Esophagus muscularis mucosa (tissue), 4 donors: ENCODE data around the gene INPP1. TPM values are rescaled to one million over a fixed set of nuclear protein-coding genes. Genes with fewer than 3 reads are reported as not detected.

ENCODE experiments used
- DNase-seq: peaks from one replicate; pipeline ENCODE4 v3.0.0-alpha.2; 2017; ENCODE audit errors: extremely low spot score
- H3K27ac ChIP-seq, 4 donors: fragments of 200-600 bp; sonication (generic); replicated peaks in 1 of 4; 1 replicate in 3 of 4; 2 replicates in 1 of 4; pipeline ENCODE4 v1.5.1; 2016 to 2019; ENCODE audit warnings: mild to moderate bottlenecking in 1 of 4
- H3K27me3 ChIP-seq, 4 donors: fragments of 200-600 bp; sonication (generic); one replicate each; pipeline versions ENCODE4 v1.5.1 to v1.6.0; 2016 to 2019
- H3K36me3 ChIP-seq, 4 donors: fragments of 200-600 bp; sonication (generic); one replicate each; pipeline ENCODE4 v1.5.1; 2016 to 2019
- H3K4me1 ChIP-seq, 4 donors: fragments of 200-600 bp; sonication (generic); one replicate each; pipeline ENCODE4 v1.5.1; 2016 to 2019
- H3K4me3 ChIP-seq, 4 donors: fragments of 200-600 bp; sonication (generic); 1 replicate in 2 of 4; 2 replicates in 2 of 4; pipeline ENCODE4 v1.5.1; 2016 to 2019; ENCODE audit warnings: mild to moderate bottlenecking in 4 of 4, moderate library complexity in 1 of 4
- H3K9me3 ChIP-seq, 4 donors: fragments of 200-600 bp; sonication (generic); 1 replicate in 3 of 4; 2 replicates in 1 of 4; pipeline ENCODE4 v1.5.1; 2016 to 2019
- CTCF ChIP-seq, 3 experiments: fragments of 200-600 bp in 2 of 3; fragments of 450-650 bp in 1 of 3; sonication (generic) in 2 of 3; IDR thresholded peaks; one replicate each; pipeline ENCODE4 v1.5.1; 2017 to 2019; ENCODE audit warnings: antibody characterized with exemption in 3 of 3, mild to moderate bottlenecking in 2 of 3, moderate library complexity in 1 of 3
- EP300 ChIP-seq: sonication (generic); formaldehyde crosslinking; IDR thresholded peaks from one replicate; pipeline ENCODE4 v1.6.1; 2017; ENCODE audit warnings: antibody characterized with exemption
- POLR2A ChIP-seq: fragments of 450-650 bp; IDR thresholded peaks from one replicate; pipeline ENCODE4 v1.6.1; 2017; ENCODE audit warnings: antibody characterized with exemption, moderate library complexity, mild to moderate bottlenecking, low read depth
- POLR2AphosphoS5 ChIP-seq, 2 donors: sonication (generic); formaldehyde crosslinking; IDR thresholded peaks; one replicate each; pipeline ENCODE4 v1.6.1; 2017; ENCODE audit warnings: antibody characterized with exemption in 2 of 2
- WGBS: methylation state at CpG from one replicate; pipeline ENCODE4 v1.1.5; 2018; 5-methylcytosine and 5-hydroxymethylcytosine counted together
- intact Hi-C: fragments of 100-400 bp; cut with DNase I; formaldehyde crosslinking; loops from one replicate; pipeline ENCODE4 v1.15.1; 2023
- total RNA-seq, 4 donors: library from RNA; depleted of rRNA; stranded (reverse); fragments of >200 nt; gene quantifications; one replicate each; pipeline versions ENCODE4 v1.1.0 to v1.2.1, GENCODE V29; 2016

Gene INPP1
- total RNA-seq, 4 donors from 2014 or later: 17.1 to 23.6 (median 21.0) TPM

GRCh38 chr2:190328573-190329147 is 14.7 kb upstream of the INPP1 start:
- Histone ChIP-seq H3K27me3 (no peaks in the 10 kb centered on the region), H3K36me3 (no peaks in the 10 kb centered on the region), H3K9me3 (no peaks in the 10 kb centered on the region), H3K4me1 (peaks cover 0 to 3% (median 0%) of the 10 kb centered on the region in 4 donors), H3K4me3 (no peak overlapping the region), H3K27ac (no peak overlapping the region)
- 96% methylated on average over 3 of the region's 3 CpGs for WGBS
- DNase-seq: no peak
- TF ChIP-seq CTCF (IDR thresholded peaks at IDR 0.05) (peak in 1 of 3 experiments; percentile 3), EP300 (no peak)
- intact Hi-C loops: no loop called here

GRCh38 chr2:190333395-190333794 is 10.0 kb upstream of the INPP1 start:
- 70% methylated on average over 8 of the region's 8 CpGs for WGBS
- no peaks in the 10 kb centered on the region for H3K27me3 ChIP-seq
- no peak overlapping the region for H3K4me3 ChIP-seq
- peaks cover 0 to 9% (median 1%) of the 10 kb centered on the region in 4 donors for H3K4me1 ChIP-seq
- TF ChIP-seq EP300 (no peak), POLR2AphosphoS5 (IDR thresholded peaks at IDR 0.05) (no peak), CTCF (IDR thresholded peaks at IDR 0.05) (no peak), POLR2A (no peak)
- H3K36me3 ChIP-seq: no peaks in the 10 kb centered on the region
- no peak for DNase-seq
- intact Hi-C loops: no loop called here
- no peaks in the 10 kb centered on the region for H3K9me3 ChIP-seq
- no peak overlapping the region for H3K27ac ChIP-seq

GRCh38 chr2:190333928-190334327 is 9.5 kb upstream of the INPP1 start:
- intact Hi-C loops: no loop called here
- H3K36me3 ChIP-seq: no peaks in the 10 kb centered on the region
- no peak overlapping the region for H3K27ac ChIP-seq
- no peak overlapping the region for H3K4me3 ChIP-seq
- 80% methylated on average over 2 of the region's 2 CpGs for WGBS
- no peak for TF ChIP-seq CTCF (IDR thresholded peaks at IDR 0.05)
- no peak for TF ChIP-seq EP300
- TF ChIP-seq POLR2AphosphoS5 (IDR thresholded peaks at IDR 0.05): no peak
- TF ChIP-seq POLR2A: no peak
- H3K4me1 ChIP-seq: peaks cover 0 to 9% (median 4%) of the 10 kb centered on the region in 4 donors
- DNase-seq: no peak
- H3K9me3 ChIP-seq: no peaks in the 10 kb centered on the region
- no peaks in the 10 kb centered on the region for H3K27me3 ChIP-seq

GRCh38 chr2:190334479-190335224 is 8.7 kb upstream of the INPP1 start:
- 73% methylated on average over 8 of the region's 8 CpGs for WGBS
- no peak for TF ChIP-seq POLR2A
- no peak for TF ChIP-seq CTCF (IDR thresholded peaks at IDR 0.05)
- peak; percentile 16 to 35 for TF ChIP-seq POLR2AphosphoS5 (IDR thresholded peaks at IDR 0.05)
- no peak for TF ChIP-seq EP300
- H3K27ac ChIP-seq: peak overlapping the region in 1 of 4 donors; percentile 45

More at GRCh38 chr2:190334479-190335224, 8.7 kb upstream of the INPP1 start:
- Histone ChIP-seq H3K27me3 (no peaks in the 10 kb centered on the region), H3K36me3 (no peaks in the 10 kb centered on the region), H3K9me3 (no peaks in the 10 kb centered on the region), H3K4me1 (peaks cover 0 to 9% (median 4%) of the 10 kb centered on the region in 4 donors), H3K4me3 (no peak overlapping the region)
- intact Hi-C loops: loop anchor here (5.0 kb wide), 1 partner anchor 38 kb away; no protein-coding TSS in a partner anchor
- DNase-seq: no peak
